Embryonic facial prominence (tissue), 1 donor: ENCODE data around the gene ALAS1.
"Not testable (repeated sequence)": the region's sequence is repeated elsewhere in the genome, so short reads cannot be mapped to it uniquely, and the experiment has no call there.

ENCODE experiments used
- DNase-seq: peaks from one replicate; pipeline ENCODE4 v3.0.0-alpha.2; 2016; ENCODE audit errors: extremely low spot score

ALAS1 gene

DNA sequence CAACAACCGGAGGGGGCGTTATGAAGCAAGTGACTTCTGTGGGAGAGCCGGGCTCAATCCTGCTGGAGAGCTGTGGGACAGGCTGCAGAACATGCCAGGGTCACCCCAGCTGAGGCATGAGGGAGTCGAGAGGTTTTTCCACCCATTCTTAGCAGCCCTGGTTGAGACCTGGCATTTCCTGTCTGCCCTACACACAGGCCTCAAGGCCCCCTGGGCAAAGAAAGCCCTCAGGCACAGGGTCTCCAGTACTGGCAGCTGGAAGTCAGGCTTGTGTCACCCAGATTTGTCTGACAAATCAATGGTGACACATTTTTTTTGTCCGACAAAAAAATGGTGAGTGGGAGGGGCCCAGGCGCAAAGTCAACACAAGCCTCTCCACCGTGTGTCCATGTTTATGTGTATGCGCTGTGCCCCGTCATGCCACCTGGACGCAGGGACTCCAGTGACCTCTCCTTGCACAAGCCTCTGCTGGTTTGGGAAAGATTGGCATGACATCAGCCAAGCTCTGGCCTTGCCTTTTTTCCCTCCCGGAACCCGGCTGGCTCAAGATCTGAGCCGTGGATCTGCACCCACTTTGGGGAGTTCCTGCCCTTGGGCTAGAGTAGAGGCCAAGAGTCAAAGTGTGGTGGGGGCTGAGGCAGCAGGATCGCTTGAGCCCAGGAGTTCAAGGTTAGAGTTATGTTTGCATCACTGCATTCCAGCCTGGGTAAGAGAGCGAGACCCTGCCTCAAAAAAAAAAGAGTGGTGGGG is 20.8 kb upstream of the ALAS1 start:
- DNase-seq = no peak

DNA sequence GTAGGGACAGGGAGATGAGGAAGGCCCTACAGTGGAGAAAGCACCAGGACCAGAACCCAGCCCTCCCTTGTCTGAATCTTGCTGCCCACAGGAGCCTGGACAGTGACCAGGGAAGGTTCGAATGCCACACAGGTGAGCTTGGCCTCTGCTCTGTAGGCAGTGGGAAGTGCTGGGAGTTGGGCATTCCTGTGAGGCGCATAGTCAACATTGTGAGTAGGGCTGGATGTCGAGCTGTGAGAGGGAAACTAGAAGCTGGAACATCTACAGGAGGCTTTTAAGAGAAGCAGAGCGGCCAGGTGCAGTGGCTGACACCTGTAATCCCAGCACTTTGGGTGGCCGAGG is 20.3 kb upstream of the ALAS1 start:
- DNase-seq = no peak

DNA sequence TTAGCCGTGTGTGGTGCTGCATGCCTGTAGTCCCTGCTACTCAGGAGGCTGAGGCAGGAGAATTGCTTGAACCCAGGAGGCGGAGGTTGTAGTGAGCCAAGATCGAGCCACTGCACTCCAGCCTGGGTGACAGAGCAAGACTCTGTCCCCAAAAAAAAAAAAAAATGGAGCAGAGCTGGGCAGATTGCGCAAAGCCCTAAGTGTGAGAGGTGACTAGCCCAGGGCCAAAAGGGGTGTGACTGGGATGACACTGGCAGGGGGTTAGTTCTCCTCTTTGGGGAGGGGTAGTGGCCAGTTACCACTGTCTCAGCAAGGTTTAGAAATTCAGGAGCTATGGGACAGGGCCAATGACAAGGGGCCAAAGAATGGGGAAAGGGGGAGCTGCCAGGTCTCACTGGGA is 19.8 kb upstream of the ALAS1 start:
- not testable (repeated sequence) for DNase-seq

DNA sequence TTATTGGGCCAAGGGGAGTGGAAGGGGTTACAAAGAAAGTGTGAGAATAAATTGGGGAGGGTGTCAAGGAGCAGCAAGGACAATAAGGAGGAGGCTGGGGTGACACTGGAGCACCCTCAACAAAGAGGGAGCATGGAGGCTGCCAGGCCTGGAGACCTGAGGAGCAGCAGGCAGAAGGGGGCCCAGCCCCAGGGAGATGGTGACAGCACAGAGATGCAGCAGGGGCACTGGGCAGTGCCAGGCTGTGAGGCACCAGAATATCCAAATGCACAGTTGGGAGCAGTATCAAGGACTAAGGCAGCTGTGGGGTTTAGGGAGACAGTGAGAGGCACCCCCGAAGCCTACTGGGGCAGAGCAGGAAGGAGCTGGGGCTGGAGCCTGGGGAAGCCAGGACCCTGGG is 19.4 kb upstream of the ALAS1 start:
- no peak for DNase-seq

DNA sequence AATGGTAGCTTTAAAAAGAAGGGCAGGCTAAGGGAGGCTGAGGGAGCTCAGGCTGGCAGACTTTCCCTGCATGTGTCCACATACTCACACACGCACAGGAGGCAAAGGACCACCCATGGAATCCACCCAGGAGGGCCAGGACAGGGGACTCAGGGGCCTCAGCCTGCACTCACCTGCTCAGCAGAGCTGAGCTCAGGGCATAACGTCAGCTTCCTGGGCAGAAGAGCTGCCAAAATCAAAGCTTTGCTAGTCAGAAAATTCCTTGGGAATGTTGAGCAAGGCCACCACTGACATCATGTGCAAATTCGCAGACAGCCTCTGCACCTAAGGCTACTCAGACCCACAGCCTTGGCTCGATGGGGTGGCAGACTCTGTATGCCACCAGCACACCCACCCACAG is 16.4 kb upstream of the ALAS1 start:
- DNase-seq = no peak

DNA sequence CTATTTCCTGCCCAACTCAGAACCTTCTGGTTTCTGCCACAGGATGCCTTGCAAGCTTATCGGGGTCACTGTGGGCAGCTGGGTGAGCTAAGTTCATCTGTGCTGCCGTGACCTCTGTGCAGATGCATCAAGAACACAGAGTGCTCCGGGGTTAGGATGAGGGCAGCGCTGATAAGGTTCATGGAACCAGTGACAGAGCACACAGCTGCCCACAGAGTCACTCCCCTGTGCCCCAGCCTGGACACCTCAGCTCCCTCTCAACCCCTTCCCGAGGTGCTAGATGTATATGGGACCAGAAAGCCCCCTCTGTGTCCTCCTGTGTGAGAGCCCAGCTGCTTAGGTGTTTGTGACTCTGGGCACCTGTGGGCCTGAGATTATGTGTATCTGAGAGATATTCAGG is 15.8 kb upstream of the ALAS1 start:
- no peak for DNase-seq

DNA sequence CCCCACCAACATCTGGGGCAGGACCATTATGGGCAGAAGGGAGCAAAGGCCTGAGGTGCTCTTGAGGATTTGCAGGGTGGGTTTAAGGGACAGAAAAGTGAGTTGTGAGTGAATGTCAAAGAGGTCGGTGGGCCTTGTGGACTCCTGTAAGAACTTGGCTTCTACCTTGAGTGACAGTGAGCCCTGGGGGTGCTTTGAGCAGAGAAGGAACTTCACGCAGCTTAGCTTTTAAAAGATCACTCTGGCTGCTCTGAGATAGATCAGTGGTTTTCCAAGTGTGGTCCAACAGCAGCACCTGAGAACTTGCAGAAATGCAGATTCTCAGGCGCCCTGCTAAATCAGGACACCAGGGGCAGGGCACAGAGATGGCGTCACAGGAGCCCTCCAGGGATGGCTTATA is 15.3 kb upstream of the ALAS1 start:
- DNase-seq = no peak

DNA sequence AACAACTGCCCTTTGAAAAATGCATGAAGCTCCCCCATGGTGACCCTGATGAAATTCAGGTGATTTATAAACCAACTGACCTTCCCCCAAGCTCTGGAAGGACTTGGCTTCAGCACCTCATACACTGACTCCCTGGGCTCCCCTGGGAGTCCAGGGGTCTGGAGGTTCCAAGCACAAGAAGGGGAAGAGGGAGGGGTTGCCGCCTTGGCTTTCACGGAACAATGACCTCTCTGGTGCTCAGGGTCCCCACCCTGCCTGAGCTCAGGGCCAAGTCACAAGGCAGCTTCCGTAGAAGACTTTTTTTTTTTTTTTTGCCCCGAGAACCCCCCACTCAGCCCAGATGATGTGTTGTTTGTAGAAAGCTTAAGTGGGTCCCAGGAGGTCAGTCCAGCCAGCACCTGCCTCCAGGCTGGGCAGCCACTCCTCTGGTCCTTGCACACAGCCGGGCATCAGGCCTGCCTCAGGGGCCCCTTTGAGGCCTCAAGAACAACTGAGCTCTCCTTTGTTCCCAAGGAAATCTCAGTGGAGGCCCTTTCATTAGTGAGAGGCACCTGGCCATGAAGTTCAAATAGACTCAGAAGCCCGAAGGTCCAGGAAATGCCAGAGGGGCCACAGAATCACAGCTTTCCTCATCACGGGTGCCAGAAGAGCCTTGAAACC is 14.0 kb upstream of the ALAS1 start:
- DNase-seq = no peak

DNA sequence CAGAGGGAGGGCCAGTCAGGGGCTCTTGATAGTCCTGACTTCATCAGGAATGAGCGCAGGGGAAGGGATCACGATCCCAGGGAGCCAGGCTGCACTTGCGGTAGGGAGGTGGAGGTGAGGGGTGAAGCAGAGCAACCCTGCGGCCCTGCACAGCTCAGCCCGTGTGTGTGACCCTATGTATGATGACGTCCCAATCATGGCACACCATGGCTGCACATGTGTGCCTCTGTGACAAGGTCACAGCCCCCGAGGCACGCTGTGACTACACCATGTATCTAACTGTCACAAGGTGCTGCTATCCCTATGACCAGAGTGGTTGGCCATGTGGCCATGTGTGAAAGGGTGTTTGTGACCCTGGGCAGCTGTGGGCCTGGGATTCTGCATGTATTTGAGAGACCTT is 13.3 kb upstream of the ALAS1 start:
- DNase-seq = no peak

DNA sequence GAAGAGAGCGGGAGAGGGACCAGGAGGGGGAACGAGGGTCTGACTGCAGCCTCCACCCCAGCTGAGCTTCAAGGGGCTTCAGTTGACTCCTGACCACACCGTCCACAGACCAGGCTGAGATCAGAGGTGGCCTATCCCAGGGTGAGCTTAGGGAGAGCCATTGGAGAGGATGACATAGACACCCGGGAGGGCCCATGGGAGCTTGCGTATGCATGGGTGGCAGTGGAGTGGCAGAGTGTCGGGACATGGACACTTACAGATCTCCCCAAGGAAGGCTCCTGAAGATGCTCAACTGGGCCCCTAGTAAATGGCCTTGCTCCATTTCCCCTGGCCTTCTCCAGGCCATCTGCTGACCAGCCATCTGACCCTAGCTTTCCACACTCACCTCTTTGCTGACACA is 12.6 kb upstream of the ALAS1 start:
- no peak for DNase-seq

DNA sequence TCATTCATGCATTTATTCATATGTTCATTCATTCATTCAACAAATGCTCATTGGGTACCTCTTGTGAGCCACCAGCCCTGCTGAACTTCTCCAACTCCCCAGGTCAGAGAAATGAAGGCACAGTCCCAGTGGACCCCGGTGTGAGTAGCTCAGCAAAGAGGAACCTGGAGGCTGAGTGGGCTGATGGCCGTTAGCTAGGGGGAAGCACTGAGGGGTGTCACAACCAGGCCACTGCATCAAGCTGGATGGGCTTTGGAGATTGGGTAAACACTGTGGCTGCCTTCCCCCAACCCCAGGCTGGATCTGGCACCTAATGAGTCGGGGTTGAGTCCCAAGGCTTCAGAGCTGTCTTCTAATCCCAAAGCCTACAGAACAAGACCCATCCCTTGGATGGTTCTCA is 12.1 kb upstream of the ALAS1 start:
- DNase-seq = no peak

DNA sequence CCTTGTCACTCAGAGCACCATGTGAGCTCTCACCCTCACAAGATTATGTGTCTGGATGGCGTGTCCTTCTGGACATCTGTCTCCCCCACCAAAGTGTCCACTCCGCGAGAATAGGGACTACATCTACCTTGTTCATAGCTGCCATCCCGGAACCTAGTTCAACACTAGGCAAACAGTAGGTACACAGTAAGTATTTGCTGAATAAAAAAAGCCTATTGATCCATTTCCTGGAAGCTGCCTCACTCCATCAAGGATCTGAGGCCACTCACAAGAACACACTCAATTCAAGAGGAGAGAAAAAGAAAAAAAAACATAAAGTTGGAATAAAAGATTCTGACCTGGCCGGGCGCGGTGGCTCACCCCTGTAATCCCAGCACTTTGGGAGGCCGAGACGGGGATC is 11.2 kb upstream of the ALAS1 start:
- no peak for DNase-seq

DNA sequence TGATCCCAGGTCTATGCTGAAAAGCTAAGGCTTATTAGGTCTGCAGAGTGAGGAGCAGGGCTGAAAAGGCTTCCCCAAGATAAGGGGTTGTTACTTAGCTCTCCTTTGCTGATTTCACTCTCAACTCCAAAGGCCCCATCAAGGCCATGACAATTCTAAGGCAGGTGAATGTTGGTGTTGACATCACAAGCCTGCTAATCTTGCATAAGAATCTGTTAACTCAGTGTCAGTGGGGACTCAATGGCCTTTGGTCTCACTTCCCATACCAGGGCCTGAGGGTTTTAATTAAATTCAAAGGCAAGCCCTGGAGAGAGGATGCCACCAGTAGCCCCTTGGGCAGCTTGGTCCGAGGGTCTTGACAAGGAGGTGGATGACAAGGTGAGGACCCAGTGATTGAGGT is 9.4 kb upstream of the ALAS1 start:
- DNase-seq = no peak

DNA sequence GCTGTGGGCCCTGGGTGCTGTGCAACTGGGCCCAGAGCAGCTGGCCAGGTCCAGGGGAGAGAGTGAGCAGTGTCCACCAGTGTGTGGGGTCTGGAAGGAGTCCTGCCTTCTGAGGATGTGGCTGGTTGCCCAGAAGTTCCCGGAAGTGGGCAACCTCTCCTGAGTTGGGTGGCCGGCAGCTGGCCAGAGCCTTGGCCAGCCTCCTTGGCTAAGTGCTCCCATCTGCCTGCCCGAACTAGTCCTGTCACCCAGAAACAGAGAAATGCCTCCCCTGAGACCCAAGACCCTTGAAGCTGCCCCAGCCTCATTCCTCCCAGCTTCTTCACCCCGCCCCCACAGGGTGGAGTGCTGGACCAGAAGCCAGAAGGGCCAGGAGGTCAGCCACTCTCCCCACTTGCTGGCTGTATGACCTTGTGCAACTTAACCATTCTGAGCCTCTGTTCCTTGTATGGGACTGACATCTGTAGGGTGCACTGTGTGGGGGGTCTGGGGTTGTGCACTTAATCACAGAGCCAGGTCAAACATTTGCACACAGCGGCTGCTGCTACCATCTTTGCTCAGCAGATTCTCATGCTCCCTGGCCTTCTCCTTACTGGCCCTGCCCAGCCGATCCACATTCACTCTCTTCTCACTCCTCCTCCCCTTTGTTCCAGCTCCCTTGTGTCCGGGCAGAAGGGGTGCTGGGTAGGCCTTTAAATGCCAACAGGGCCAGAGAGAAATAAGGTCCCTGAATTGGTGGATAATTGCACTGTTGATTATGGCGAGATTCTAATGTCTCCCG is 7.5 kb upstream of the ALAS1 start:
- DNase-seq = no peak

DNA sequence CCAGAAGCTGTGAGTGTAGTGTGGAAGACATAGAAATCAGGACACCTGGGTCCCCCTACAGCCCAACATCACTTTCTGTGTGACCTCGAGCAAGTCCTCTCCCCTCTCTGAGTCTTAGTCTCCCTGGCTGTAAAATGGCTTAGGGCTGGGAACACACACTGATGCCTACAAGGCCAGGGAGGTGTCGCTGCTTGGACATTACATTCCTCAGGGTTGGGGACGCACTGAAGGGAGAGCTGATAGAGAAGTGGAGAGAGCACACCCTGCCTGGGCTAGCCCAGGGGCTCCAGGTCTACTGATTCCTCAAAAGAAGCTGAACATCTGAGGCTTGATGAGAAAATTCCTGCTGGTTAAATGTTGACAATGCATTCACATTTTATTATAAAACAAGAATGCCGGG is 6.3 kb upstream of the ALAS1 start:
- DNase-seq = no peak

DNA sequence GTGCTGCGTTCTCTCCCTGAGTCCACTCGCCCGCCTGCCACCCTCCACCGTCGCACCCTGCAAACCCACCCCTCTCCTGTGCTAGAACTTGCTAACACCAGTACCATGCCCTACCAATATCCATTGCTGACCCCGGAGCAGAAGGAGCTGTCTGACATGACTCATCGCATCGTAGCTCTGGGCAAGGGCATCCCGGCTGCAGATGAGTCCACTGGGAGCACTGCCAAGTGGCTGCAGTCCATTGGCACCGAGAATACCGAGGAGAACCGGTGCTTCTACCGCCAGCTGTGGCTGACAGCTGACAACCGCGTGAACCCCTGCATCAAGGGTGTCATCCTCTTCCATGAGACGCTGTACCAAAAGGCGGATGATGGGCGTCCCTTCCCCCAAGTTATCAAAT is 4.9 kb upstream of the ALAS1 start:
- no peak for DNase-seq

DNA sequence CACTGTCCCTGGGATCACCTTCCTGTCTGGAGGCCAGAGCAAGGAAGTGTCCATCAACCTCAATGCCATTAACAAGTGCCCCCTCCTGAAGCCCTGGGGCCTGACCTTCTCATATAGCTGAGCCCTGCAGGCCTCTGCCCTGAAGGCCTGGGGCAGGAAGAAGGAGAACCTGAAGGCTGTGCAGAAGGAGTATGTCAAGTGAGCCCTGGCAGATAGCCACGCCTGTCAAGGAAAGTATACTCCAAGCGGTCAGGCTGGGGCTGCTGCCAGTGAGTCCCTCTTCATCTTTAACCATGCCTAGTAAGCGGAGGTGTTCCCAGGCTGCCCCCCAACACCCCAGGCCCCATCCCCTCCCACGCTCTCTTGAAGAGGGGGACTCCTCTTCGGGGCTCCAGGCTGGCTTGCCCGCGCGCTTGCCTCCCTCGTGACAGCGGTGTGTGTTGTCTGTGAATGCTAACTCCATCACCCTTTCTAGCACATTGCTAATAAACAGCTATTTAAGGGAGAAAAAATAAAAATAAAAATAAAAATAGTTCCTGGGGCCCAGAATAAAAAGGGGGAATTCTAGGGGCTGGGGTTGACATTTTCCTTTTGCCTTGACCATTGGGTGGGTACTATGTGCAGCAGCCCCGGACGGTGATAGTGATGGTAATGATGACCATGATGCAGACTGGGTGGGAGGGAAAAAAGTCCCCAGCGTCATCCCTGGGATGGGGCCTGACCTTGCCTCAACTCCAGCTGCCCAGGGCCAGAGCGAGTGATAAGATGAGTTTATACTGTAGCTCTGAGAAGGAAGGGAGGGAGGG is 3.3 kb upstream of the ALAS1 start:
- no peak for DNase-seq

DNA sequence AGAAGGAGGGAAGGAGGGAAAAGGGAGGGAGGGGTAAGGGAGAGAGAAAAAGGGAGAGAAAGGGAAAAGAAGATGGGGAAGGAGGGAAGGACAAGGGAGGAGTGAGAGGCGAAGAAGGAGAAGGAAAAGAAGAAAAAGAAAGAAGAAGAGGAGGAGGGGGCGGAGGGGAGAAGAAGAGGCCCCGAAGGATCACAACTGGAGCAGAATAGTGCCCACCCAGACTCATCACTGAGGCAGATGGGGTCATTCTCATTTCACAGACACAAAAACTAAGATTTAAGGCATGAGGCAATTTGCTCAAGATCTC is 2.7 kb upstream of the ALAS1 start:
- no peak for DNase-seq

DNA sequence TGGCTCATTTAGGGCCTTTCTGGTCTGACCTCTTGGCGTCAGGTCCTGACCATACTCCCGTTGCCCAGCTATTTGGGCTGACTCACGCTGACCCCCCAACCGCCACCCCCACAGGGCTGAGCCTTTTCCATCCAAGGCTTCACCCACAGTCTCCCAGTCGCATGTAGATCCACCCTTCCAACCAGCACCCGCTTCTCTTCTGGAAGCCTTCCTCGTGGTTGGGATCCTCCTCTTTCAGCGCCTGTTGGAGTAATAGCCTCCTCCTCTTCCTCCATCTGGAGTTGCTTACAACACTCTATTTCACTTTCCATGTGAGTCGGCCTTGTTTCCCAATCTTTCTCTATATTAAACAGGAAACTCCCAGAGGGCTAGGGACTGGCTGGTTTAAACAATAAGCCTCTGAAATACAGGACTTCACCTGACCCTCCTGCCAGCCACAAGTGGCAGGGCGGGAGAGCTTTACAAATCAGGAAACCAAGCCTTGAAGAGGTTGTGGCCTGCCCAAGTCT is 2.1 kb upstream of the ALAS1 start:
- no peak for DNase-seq

DNA sequence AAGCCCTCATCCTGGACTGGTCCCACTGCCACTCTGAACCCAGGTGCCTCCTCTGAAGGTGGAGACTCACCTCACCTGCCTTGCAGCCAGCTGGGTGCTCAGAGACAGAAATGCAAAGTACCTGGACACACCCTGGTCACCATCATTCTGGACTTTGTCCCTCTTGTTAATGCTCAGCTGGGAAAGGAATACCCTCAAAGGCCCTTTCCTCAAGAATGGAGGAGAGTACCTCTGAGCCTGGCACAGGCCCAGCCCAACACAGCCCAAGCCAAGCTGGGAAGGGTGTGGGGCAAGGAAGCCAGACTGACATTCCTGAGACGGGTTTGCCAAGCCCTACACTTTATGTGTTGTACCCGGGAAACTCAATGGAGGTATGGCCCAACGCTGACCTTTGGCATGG is 983 bp upstream of the ALAS1 start:
- DNase-seq = no peak

DNA sequence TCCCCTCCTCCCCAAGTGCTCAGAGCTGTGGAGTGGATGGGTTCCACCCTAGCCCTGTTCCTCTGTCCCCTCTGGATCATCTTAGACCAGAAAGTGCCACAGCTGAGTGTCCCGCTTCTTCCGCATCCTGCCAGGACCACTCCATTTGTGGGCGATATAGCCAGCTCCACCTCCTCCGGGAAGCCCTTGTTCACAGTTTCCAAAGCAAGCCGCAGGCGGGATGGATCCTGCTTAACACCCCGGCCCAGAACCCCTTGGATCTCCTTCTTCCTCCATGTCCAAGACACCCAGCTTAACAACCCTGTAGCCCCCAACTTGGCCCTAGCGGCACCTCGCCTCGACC is 490 bp upstream of the ALAS1 start:
- DNase-seq = no peak
